H9 (cell line): ENCODE measurements around the gene MCM7. TPM values are rescaled to one million over a fixed set of nuclear protein-coding genes. Genes with fewer than 3 reads are reported as not detected.

Experiments
- DNase-seq: peaks from one replicate; pipeline ENCODE4 v3.0.0-alpha.2; 2017
- H2AFZ ChIP-seq: one replicate; pipeline ENCODE4 v1.6.1; 2013; ENCODE audit warnings: mild to moderate bottlenecking, low read length, control low read depth, moderate library complexity
- H2AK5ac ChIP-seq: 2 replicates; pipeline ENCODE4 v1.6.1; 2013; ENCODE audit warnings: low read length, control low read depth, mixed read lengths; ENCODE audit not compliant: insufficient read length
- H2BK120ac ChIP-seq: one replicate; pipeline ENCODE4 v1.6.1; 2013; ENCODE audit warnings: low read depth, mild to moderate bottlenecking, low read length, control low read depth, inconsistent platforms; ENCODE audit not compliant: poor library complexity, severe bottlenecking
- H2BK12ac ChIP-seq: 2 replicates; pipeline ENCODE4 v1.6.1; 2013; ENCODE audit warnings: low read length, control low read depth, mixed read lengths, low read depth; ENCODE audit not compliant: insufficient read length
- H2BK15ac ChIP-seq: 2 replicates; pipeline ENCODE4 v1.6.1; 2013; ENCODE audit warnings: low read depth, low read length, control low read depth
- H2BK20ac ChIP-seq: one replicate; pipeline ENCODE4 v1.6.1; 2013; ENCODE audit warnings: low read depth, mild to moderate bottlenecking, low read length, control low read depth, inconsistent platforms; ENCODE audit not compliant: poor library complexity, severe bottlenecking
- H2BK5ac ChIP-seq: 2 replicates; pipeline ENCODE4 v1.6.1; 2013; ENCODE audit warnings: low read length, control low read depth, mixed read lengths; ENCODE audit not compliant: insufficient read length
- H3K14ac ChIP-seq: 2 replicates; pipeline ENCODE4 v1.6.1; 2013; ENCODE audit warnings: low read length, control low read depth; ENCODE audit not compliant: insufficient read depth
- H3K18ac ChIP-seq: 2 replicates; pipeline ENCODE4 v1.6.1; 2013; ENCODE audit warnings: low read depth, mild to moderate bottlenecking, mixed read lengths, low read length, control low read depth; ENCODE audit not compliant: insufficient read length
- H3K23ac ChIP-seq: 2 replicates; pipeline ENCODE4 v1.6.1; 2013; ENCODE audit warnings: low read length, control low read depth, mixed read lengths, low read depth; ENCODE audit not compliant: insufficient read length
- H3K23me2 ChIP-seq: 2 replicates; pipeline ENCODE4 v1.6.1; 2013; ENCODE audit warnings: low read depth, mild to moderate bottlenecking, mixed read lengths, low read length, control low read depth; ENCODE audit not compliant: insufficient read length, poor library complexity, severe bottlenecking
- H3K27ac ChIP-seq: 2 replicates; pipeline ENCODE4 v1.5.1; 2013; ENCODE audit warnings: low read length, control low read depth, mixed read lengths, low read depth; ENCODE audit not compliant: insufficient read length
- H3K27me3 ChIP-seq: 2 replicates; pipeline ENCODE4 v1.6.1; 2013; ENCODE audit warnings: low read length, control low read depth, inconsistent platforms; ENCODE audit not compliant: insufficient read depth
- H3K4ac ChIP-seq: 2 replicates; pipeline ENCODE4 v1.6.1; 2013; ENCODE audit warnings: low read depth, mild to moderate bottlenecking, control low read depth, inconsistent platforms, low read length, moderate library complexity
- H3K4me1 ChIP-seq: 2 replicates; pipeline ENCODE4 v1.6.1; 2013; ENCODE audit warnings: low read length, control low read depth, inconsistent platforms; ENCODE audit not compliant: insufficient read depth
- H3K4me2 ChIP-seq: 2 replicates; pipeline ENCODE4 v1.6.1; 2013; ENCODE audit warnings: low read length, control low read depth, mixed read lengths; ENCODE audit not compliant: insufficient read length, insufficient read depth
- H3K56ac ChIP-seq: 2 replicates; pipeline ENCODE4 v1.6.1; 2013; ENCODE audit warnings: low read depth, mild to moderate bottlenecking, mixed read lengths, low read length, control low read depth; ENCODE audit not compliant: insufficient read length
- H3K79me1 ChIP-seq: 2 replicates; pipeline ENCODE4 v1.6.1; 2013; ENCODE audit warnings: low read depth, mild to moderate bottlenecking, moderate library complexity, low read length, control low read depth, inconsistent platforms; ENCODE audit not compliant: insufficient read depth, poor library complexity, severe bottlenecking
- H3K79me2 ChIP-seq: 2 replicates; pipeline ENCODE4 v1.6.1; 2013; ENCODE audit warnings: low read length, control low read depth, inconsistent platforms; ENCODE audit not compliant: insufficient read depth
- H3K9ac ChIP-seq: 2 replicates; pipeline ENCODE4 v1.6.1; 2013; ENCODE audit warnings: low read length, control low read depth, mixed read lengths; ENCODE audit not compliant: insufficient read length; ENCODE audit errors: extremely low read depth
- H3K9me3 ChIP-seq: one replicate; pipeline ENCODE4 v1.6.1; 2013; ENCODE audit warnings: low read depth, low read length, inconsistent platforms; ENCODE audit not compliant: control insufficient read depth
- H3T11ph ChIP-seq: one replicate; pipeline ENCODE4 v1.6.1; 2013; ENCODE audit warnings: mild to moderate bottlenecking, low read length, control low read depth, inconsistent platforms
- H4K20me1 ChIP-seq: one replicate; pipeline ENCODE4 v1.6.1; 2013; ENCODE audit not compliant: control insufficient read depth, insufficient read length, insufficient read depth
- H4K5ac ChIP-seq: 2 replicates; pipeline ENCODE4 v1.6.1; 2013; ENCODE audit warnings: low read depth, mild to moderate bottlenecking, mixed read lengths, low read length, control low read depth; ENCODE audit not compliant: insufficient read length
- H4K8ac ChIP-seq: replicated peaks from 2 replicates; pipeline ENCODE4 v1.6.1; 2013; ENCODE audit warnings: low read length, control low read depth, mixed read lengths, low read depth; ENCODE audit not compliant: insufficient read length
- H4K91ac ChIP-seq: 2 replicates; pipeline ENCODE4 v1.6.1; 2013; ENCODE audit warnings: low read depth, mild to moderate bottlenecking, moderate library complexity, mixed read lengths, low read length, control low read depth; ENCODE audit not compliant: insufficient read length
- H3K27ac Mint-ChIP-seq, 3 experiments: 2 replicates in 2 of 3; 3 replicates in 1 of 3; pipeline ENCODE4 v1.8.0; 2020 to 2021; ENCODE audit warnings: mixed read lengths in 3 of 3, mild to moderate bottlenecking in 1 of 3, moderate library complexity in 1 of 3
- H3K27me3 Mint-ChIP-seq: 2 replicates; pipeline ENCODE4 v1.8.0; 2021; ENCODE audit warnings: low read depth, mild to moderate bottlenecking, moderate library complexity, mixed read lengths
- H3K36me3 Mint-ChIP-seq, 3 experiments: 2 replicates in 2 of 3; 3 replicates in 1 of 3; pipeline ENCODE4 v1.8.0; 2020 to 2021; ENCODE audit warnings: low read depth in 3 of 3, mixed read lengths in 3 of 3; ENCODE audit not compliant: insufficient read depth in 1 of 3
- H3K4me1 Mint-ChIP-seq, 2 experiments: 2 replicates each; pipeline ENCODE4 v1.8.0; 2020; ENCODE audit warnings: mixed read lengths in 2 of 2
- H3K4me3 Mint-ChIP-seq, 2 experiments: 2 replicates in 1 of 2; 3 replicates in 1 of 2; pipeline ENCODE4 v1.8.0; 2020 to 2021; ENCODE audit warnings: mild to moderate bottlenecking in 2 of 2, mixed read lengths in 2 of 2, moderate library complexity in 1 of 2
- H3K9me3 Mint-ChIP-seq, 2 experiments: 2 replicates in 1 of 2; 3 replicates in 1 of 2; pipeline ENCODE4 v1.8.0; 2020; ENCODE audit warnings: mild to moderate bottlenecking in 2 of 2, mixed read lengths in 2 of 2, moderate library complexity in 1 of 2
- CTCF ChIP-seq: fragments of 200-600 bp; sonication (generic); conservative IDR thresholded peaks from 3 replicates; pipeline ENCODE4 v1.8.0; 2021; ENCODE audit warnings: antibody characterized with exemption, mild to moderate bottlenecking
- WGBS: extraction: QIAGEN DNeasy Blood & Tissue Kit; methylation state at CpG from one replicate; pipeline ENCODE4 v1.1.7; 2013; ENCODE audit warnings: missing lambda C conversion rate, low lambda C conversion rate, mixed read lengths; ENCODE audit not compliant: insufficient read length; ENCODE audit errors: extremely low coverage; 5-methylcytosine and 5-hydroxymethylcytosine counted together
- total RNA-seq: library from RNA; stranded (reverse); gene quantifications from 2 replicates; pipeline ENCODE4 v1.2.1, GENCODE V29; 2021

Gene MCM7
- total RNA-seq, 1 experiment from 2014 or later = 390 TPM

GRCh38 chr7:100066953-100067352 is 34.2 kb downstream of the MCM7 start:
- no peak overlapping the region for H2AFZ ChIP-seq
- H3K4me3 Mint-ChIP-seq = no peak overlapping the region; a peak in 1 of 5 replicates
- H3K36me3 Mint-ChIP-seq = peaks cover 52 to 87% (median 68%) of the 10 kb centered on the region in 3 experiments

More at GRCh38 chr7:100066953-100067352, 34.2 kb downstream of the MCM7 start:
- no peak overlapping the region; a peak in 1 of 7 replicates for H3K27ac Mint-ChIP-seq
- no peaks in the 10 kb centered on the region for H3K79me1 ChIP-seq
- no peak overlapping the region for H2AK5ac ChIP-seq
- H2BK5ac ChIP-seq = no peak overlapping the region
- no peak; the same call in 2 of the 3 replicates for TF ChIP-seq CTCF
- H2BK15ac ChIP-seq = no peak overlapping the region
- H4K91ac ChIP-seq = no peak overlapping the region
- peaks cover 5% of the 10 kb centered on the region; the same call in 1 of the 2 replicates for H3K27me3 Mint-ChIP-seq
- H3K4me1 Mint-ChIP-seq = no peaks in the 10 kb centered on the region
- no peak overlapping the region for H3K27ac ChIP-seq
- no peak overlapping the region for H3K23ac ChIP-seq
- H3K9me3 ChIP-seq = peaks cover 24% of the 10 kb centered on the region
- H3K4me2 ChIP-seq = no peak overlapping the region
- H3K9me3 Mint-ChIP-seq = peaks cover 26% of the 10 kb centered on the region in 2 experiments
- H3K4me1 ChIP-seq = no peaks in the 10 kb centered on the region
- WGBS = no CpG with 5 or more reads among the region's 7 CpGs
- H4K5ac ChIP-seq = no peak overlapping the region
- no peak overlapping the region for H3T11ph ChIP-seq
- no peaks in the 10 kb centered on the region for H4K20me1 ChIP-seq
- no peaks in the 10 kb centered on the region for H3K27me3 ChIP-seq
- no peak overlapping the region for H2BK120ac ChIP-seq
- no peak overlapping the region for H2BK12ac ChIP-seq
- no peak overlapping the region for H3K18ac ChIP-seq
- no peak overlapping the region for H3K9ac ChIP-seq
- no peak overlapping the region for H3K14ac ChIP-seq
- DNase-seq = peak; percentile 36
- H3K56ac ChIP-seq = no peak overlapping the region
- H4K8ac ChIP-seq = no peak overlapping the region
- no peak overlapping the region for H3K4ac ChIP-seq
- no peak overlapping the region for H2BK20ac ChIP-seq
- no peaks in the 10 kb centered on the region; the same call in 1 of the 2 replicates for H3K79me2 ChIP-seq
- H3K23me2 ChIP-seq = no peaks in the 10 kb centered on the region
